Measurements from ENCODE around the gene IPO11.
"Not testable (repeated sequence)": the region's sequence is repeated elsewhere in the genome, so short reads cannot be mapped to it uniquely, and the experiment has no call there.

Gene IPO11

DNA sequence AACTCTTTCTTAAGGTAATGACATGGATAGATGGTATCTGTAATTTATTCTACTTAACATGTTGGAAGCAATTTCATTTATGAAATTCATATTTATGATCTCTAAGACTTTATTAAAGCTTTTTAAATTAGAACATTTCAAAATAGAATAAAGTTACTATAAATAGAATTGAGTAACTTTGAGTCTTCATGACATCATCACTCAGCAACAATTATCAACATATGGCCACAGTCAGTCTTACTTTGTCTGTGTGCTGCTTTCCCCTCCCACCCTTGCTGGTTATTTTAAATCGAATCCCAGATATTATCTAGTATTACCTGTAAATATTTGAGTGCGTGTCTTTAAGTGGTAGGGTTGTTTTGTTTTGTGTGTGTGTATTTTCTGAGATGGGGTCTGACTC, 65.2 kb downstream of the IPO11 start:
- no peak overlapping the region for H3K4me3 ChIP-seq (ENCODE audit: low read length)
- TF ChIP-seq ZNF274 (IDR thresholded peaks at IDR 0.05; ENCODE audit: low read depth, low read length): no peak

DNA sequence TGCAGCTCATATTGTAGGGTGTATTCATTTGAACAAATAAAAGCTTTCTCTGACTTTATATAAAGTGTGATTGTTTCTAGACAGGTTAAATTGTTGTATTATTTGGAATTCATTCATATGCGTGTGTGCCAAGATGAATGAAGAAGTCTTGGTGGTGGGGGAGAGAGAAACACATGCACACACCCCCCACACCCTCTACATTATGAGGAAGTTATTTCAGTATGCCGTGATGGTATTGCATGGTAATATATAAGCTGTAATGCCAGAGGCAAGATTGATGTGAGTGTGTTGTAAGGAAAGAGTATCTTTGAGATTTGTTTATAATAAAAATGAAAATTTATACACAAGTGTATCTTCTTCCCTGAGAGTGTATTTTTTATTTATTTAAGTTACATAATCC, 71.0 kb downstream of the IPO11 start:
- no peak for TF ChIP-seq ZNF274 (IDR thresholded peaks at IDR 0.05; ENCODE audit: low read depth, low read length)
- H3K4me3 ChIP-seq (ENCODE audit: low read length): no peak overlapping the region

DNA sequence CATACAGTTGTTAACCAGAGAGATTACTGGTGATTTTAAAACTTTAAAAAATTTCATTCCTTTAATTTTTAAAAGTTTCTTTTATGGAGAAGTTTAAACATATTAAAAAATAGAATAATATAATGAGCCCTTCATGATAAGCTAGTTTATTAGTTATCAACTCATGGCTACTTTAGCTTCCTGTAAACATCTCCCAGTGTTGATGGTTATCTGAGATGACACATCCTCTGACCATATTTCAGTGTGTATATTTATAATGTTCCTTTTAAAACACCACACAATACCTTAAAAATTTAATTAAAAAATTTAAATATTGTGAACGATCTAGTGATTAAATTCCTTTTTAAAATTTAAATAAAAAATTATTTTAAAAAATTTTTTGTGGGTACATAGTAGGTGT, 74.1 kb downstream of the IPO11 start:
- no peak overlapping the region for H3K4me3 ChIP-seq (ENCODE audit: low read length)
- no peak for TF ChIP-seq ZNF274 (IDR thresholded peaks at IDR 0.05; ENCODE audit: low read depth, low read length)

DNA sequence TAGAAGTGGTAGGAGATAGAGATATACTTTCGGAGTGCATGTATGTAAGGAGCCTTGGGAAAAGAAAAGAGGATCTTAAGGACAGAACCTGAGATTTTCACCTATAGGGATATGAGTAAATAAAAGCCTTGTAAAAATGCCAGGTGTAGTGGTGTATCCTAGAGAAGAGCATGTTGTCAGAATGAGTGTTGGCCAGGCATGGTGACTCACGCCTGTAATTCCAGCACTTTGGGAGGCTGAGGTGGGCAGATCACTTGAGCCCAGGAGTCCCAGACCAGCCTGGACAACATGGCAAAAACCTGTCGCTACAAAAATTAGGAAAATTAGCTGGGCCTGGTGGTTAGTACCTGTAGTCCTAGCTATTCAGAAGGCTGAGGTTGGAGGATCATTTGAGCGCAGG, 76.0 kb downstream of the IPO11 start:
- no peak for TF ChIP-seq ZNF274 (IDR thresholded peaks at IDR 0.05; ENCODE audit: low read depth, low read length)
- H3K4me3 ChIP-seq (ENCODE audit: low read length): no peak overlapping the region

DNA sequence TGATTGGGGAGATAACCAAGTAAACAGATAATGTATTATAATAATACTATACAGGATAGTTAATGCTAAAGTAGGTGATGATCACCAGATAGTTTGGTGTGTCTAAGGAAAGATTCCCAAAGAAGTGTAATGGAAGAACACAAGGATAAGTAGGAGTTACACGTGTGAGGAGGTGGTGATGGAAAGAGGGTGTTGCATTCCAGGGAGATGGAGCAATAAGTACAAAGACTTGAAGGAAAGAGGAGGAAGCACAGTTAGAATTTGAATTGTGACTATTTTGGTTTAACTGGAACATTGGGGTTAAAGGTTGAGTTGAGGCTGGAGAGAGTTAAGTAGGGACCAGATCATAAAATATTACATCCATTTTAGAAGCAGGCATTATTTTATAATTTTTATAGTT, 76.9 kb downstream of the IPO11 start:
- no peak overlapping the region for H3K4me3 ChIP-seq (ENCODE audit: low read length)
- TF ChIP-seq ZNF274 (IDR thresholded peaks at IDR 0.05; ENCODE audit: low read depth, low read length): no peak

DNA sequence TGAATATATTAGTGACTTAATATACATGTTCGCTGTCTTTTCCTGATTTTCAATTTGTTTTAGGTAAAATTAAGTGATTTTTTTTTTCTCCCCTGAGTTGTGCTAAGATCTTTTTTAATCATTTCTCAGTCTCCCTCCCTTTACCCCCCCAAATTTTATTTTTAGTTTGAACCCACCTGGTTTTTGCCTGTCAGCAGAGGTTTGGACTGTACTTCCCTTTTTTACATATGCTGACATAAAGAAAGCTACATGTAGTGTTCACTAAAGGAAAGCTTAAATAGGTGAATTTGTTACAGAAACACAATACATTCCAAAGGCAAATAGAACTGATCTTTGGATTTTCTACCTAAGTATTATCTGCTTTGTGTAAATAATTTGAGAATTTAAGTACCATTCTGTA, 82.2 kb downstream of the IPO11 start:
- H3K4me3 ChIP-seq (ENCODE audit: low read length): no peak overlapping the region
- TF ChIP-seq ZNF274 (IDR thresholded peaks at IDR 0.05; ENCODE audit: low read depth, low read length): no peak

DNA sequence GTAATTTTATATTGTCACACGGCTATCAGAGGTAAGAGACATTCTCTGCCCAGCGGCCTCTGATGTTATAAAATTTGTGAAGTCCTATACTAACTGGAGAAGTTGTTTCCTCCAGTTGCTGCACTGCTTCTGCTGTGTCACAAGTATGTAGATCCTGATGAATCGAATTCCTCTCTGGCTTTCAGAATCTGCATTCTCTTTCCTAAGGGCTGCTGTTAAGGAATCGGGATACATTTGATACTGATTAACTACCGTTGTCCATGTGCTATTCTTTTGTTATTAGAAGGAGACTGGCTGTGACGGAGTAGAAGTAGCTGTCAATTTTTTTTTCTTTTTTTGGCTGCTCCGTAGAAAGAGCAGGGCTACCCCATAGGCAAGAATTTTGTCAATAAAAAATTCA, 84.3 kb downstream of the IPO11 start:
- TF ChIP-seq ZNF274 (IDR thresholded peaks at IDR 0.05; ENCODE audit: low read depth, low read length): no peak
- H3K4me3 ChIP-seq (ENCODE audit: low read length): no peak overlapping the region

DNA sequence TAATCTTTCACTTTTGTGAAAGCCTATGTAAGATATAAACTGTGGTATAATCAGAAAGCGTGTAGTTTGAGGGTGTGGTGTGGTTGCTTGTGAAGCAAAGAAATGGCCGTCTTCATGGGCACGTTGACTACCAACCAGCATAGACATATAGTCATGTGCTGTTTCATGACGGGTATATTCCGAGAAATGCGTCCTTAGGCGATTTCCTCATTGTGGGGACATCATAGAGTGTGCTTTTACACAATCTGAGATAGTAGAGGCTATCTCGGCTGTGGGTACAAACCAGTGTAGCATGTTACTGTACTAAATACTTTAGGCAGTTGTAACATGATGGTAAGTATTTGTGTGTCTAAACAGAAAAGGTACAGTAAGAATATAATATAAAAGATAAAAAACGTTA, 86.4 kb downstream of the IPO11 start:
- no peak overlapping the region for H3K4me3 ChIP-seq (ENCODE audit: low read length)
- no peak for TF ChIP-seq ZNF274 (IDR thresholded peaks at IDR 0.05; ENCODE audit: low read depth, low read length)

DNA sequence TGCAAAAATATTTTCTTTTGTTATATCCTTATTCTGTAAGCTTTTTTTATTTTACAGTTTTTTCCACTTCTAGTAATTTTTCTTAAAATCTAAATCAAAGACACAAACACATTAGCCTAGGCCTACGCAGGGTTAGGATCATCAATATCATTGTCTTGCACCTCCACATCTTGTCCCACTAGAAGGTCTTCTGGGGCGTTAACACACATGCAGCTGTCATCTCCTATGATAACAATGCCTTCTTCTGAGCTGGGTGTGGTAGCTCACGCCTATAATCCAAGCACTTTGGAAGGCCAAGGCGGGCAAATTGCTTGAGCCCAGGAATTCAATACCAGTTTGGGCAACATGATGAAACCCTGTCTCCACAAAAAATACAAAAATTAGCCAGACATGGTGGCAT, 87.2 kb downstream of the IPO11 start:
- no peak for TF ChIP-seq ZNF274 (IDR thresholded peaks at IDR 0.05; ENCODE audit: low read depth, low read length)

DNA sequence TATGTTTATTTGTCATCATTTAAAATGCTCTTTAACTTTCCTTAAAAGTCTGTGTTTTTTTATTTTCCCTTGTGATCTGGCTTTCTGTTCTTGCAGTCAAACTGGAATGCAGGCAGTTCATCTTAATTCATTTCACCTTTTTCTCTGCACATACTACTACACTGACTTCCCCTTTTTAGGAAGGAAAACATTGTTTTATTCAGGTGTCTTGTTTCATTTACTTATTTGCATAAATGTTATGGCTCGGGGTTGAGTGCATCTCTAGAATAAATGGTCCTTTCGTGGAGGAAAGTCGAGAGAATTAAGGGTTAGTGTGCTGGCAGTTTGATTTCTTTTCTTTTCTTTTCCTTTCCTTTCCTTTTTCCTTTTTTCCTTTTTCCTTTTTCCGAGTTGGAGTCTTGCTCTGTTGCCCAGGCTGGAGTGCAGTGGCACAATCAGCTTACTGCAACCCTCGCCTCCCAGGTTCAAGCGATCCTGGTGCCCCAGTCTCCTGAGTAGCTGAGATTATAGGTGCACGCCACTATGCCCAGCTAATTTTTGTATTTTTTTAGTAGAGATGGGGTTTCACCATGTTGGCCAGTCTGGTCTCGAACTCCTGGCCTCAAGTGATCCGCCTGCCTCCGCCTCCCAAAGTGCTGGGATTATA, 90.0 kb downstream of the IPO11 start:
- no peak for TF ChIP-seq ZNF274 (IDR thresholded peaks at IDR 0.05; ENCODE audit: low read depth, low read length)
- no peak overlapping the region for H3K4me3 ChIP-seq (ENCODE audit: low read length)

More for the DNA sequence above, 87.2 kb downstream of the IPO11 start:
- H3K4me3 ChIP-seq (ENCODE audit: low read length): no peak overlapping the region

DNA sequence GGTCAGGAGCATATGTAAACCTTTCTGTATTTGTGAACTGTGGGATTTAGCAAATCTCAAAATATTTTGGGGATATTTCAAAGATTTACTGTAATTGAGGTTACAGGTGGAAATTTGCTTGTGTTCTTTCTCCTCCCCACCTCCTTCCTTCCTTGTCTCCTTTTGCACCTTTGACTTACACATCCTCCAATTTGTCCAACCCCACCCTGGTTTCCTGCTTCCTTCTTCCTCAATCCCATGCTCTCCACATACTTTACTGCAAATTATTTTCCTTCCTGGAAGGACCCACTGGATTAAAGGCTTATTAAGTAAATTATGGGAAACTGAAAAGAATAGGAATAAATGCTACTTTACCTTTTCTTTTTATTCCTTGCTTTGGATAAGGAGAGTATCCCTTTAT, 91.6 kb downstream of the IPO11 start:
- TF ChIP-seq ZNF274 (IDR thresholded peaks at IDR 0.05; ENCODE audit: low read depth, low read length): no peak
- no peak overlapping the region for H3K4me3 ChIP-seq (ENCODE audit: low read length)

DNA sequence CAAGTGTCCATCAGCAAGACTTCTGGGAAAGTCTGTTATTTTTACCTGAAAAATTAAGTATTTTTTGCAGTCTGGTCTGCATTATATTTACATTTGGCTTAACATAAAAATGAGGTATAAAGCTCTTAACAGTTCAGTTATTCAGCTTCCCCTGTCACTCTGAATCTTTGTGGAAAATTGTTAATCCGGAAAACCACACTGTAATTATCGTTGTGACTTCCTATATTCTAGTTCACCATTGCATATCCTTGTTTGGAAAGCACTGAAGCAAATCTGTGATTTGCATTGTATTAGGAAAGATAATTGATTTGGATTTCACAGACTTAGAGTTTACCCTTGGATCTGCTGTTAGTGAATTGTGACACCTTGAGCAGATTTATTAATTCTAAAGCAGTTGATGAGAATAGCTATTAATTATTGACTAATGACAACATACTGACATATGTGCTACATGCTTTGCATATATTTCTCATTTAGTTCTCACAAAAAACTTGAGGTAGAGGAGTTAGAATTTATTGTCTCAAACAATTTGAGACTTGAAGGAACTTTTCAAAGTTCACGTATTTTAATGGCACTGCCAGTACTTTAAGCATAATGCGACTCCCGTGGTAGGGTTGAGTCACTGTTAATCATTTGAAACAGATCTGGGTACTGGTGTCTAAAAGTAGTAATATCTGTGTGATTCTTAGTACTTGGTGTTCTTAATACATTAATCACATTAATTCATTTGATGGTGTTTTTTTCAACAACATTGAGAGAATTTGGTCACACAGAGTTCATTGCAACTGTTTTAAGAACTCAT, 94.3 kb downstream of the IPO11 start:
- no peak overlapping the region for H3K4me3 ChIP-seq (ENCODE audit: low read length)
- TF ChIP-seq ZNF274 (IDR thresholded peaks at IDR 0.05; ENCODE audit: low read depth, low read length): no peak

DNA sequence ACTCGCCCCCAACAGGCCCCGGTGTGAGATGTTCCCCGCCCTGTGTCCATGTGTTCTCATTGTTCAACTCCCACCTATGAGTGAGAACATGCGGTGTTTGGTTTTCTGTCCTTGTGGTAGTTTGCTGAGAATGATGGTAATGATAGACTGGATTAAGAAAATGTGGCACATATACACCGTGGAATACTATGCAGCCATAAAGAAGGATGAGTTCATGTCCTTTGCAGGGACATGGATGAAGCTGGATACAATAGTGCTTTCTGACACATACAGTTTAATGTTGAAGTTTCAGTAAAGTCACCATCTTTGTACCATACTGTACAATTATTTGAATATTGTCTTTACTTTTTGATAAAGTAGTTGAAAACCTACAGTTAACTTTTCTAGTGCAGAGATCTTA, 96.2 kb downstream of the IPO11 start:
- not testable (repeated sequence) for H3K4me3 ChIP-seq (ENCODE audit: low read length)

DNA sequence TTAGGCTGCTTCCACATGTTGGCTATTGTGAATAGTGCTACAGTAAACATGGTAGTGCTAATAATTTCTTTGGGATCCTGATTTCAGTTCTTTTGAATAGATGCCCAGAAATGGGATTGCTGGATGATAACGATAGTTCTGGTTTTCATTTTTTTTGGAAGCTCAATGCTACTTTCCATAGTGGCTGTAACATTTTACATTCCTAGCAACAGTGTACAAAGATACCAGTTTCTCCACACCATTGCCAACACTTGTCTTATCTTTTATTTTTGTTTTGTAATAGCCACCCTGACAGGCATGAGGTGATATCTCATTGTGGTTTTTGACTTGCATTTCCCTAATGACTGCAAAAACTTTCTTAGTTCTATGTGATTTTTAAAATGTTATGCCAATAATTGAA, 97.2 kb downstream of the IPO11 start:
- no peak overlapping the region for H3K4me3 ChIP-seq (ENCODE audit: low read length)
- TF ChIP-seq ZNF274 (IDR thresholded peaks at IDR 0.05; ENCODE audit: low read depth, low read length): no peak

DNA sequence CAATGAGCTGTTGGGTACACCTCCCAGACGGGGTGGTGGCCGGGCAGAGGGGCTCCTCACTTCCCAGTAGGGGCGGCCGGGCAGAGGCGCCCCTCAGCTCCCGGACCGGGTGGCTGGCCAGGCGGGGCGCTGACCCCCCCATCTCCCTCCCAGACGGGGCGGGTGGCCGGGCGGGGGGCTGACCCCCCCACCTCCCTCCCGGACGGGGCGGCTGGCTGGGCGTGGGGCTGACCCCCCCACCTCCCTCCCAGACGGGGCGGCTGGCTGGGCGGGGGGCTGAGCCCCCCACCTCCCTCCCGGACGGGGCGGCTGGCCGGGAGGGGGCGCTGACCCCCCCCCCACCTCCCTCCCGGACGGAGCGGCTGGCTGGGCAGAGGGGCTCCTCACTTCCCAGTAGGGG, 100.5 kb downstream of the IPO11 start:
- not testable (repeated sequence) for H3K4me3 ChIP-seq (ENCODE audit: low read length)

Data from GM08714 (cell line).